ENCODE measurements around the gene MAP2K5.
A peak's percentile ranks its signal among the peaks of the same experiment; 100 is the strongest.

The MAP2K5 gene

DNA sequence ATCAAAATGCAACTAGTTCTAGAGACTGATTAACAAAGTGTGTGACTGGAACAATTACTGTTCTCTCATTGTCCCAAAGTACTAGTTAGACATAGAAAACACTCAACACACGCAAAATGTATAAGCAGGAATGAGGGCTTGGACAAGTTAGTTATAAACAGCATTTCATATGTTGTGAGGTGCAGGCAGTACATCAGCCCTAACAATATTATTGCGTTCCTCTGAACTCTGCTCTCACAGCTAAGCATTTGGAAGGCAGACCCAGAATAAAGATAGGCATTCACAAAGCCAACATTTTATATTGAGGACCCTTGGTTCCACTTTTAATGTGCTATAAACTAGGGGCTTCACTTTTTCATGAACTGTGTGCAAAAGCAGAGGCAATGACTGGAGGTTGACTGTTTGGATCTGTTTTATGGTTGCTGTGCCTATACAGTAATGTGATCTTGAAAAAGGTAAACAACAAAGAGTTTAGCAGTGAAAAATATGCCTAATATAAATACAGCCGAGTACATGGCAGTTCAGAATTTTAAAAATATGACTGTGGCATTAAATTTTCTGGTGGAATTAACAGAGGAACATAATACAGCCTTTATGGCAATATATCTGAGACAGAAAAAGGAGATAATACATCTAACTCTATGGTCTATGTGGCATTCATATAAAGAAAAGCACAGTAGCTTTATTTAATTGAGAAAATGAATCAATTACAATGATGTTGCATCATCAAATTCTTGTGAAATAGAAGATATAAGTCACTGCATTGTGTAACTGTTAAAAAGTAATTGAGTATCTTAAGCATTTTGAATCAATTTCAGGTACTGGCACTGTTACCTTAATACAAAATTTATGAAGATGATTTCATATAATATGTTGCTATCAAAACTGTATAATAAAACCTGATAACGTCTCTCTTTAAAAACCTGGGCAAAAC lies 202.8 kb downstream of the MAP2K5 start:
- POLR2A ChIA-PET, result no interaction called here
- CTCF ChIA-PET, result interaction anchor here (0.5 to 0.8 kb wide), 3 partner anchors 24 to 139 kb away, joined by 3 read pairs; no protein-coding TSS in a partner anchor
- peaks cover 30% of the 10 kb centered on the region for H3K4me1 ChIP-seq (ENCODE audit: control insufficient read depth, insufficient read depth, low read length)
- no peak overlapping the region for H3K27ac ChIP-seq (ENCODE audit: extremely low read depth, low read depth, low read length)
- TF ChIP-seq ZNF350 (tag by site-specific recombination; IDR thresholded peaks at IDR 0.05), result no peak
- TF ChIP-seq, protein P1, sequence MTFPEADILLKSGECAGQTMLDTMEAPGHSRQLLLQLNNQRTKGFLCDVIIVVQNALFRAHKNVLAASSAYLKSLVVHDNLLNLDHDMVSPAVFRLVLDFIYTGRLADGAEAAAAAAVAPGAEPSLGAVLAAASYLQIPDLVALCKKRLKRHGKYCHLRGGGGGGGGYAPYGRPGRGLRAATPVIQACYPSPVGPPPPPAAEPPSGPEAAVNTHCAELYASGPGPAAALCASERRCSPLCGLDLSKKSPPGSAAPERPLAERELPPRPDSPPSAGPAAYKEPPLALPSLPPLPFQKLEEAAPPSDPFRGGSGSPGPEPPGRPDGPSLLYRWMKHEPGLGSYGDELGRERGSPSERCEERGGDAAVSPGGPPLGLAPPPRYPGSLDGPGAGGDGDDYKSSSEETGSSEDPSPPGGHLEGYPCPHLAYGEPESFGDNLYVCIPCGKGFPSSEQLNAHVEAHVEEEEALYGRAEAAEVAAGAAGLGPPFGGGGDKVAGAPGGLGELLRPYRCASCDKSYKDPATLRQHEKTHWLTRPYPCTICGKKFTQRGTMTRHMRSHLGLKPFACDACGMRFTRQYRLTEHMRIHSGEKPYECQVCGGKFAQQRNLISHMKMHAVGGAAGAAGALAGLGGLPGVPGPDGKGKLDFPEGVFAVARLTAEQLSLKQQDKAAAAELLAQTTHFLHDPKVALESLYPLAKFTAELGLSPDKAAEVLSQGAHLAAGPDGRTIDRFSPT (tag by site-specific recombination; IDR thresholded peaks at IDR 0.05), result no peak
- TF ChIP-seq KLF8 (tag by site-specific recombination; IDR thresholded peaks at IDR 0.05), result no peak
- TF ChIP-seq ZNF335 (tag by site-specific recombination; conservative IDR thresholded peaks at IDR 0.05), result peak; percentile 91
- 0 out of 2 replicates have a peak, but pooled peaks have one; percentile 14 for TF ChIP-seq SCRT2 (tag by site-specific recombination; IDR thresholded peaks at IDR 0.05)
- TF ChIP-seq ZNF202 (tag by site-specific recombination; IDR thresholded peaks at IDR 0.05; ENCODE audit: borderline replicate concordance), result no peak
- TF ChIP-seq ZBTB8A (tag by site-specific recombination; IDR thresholded peaks at IDR 0.05), result no peak
- TF ChIP-seq, protein P2, sequence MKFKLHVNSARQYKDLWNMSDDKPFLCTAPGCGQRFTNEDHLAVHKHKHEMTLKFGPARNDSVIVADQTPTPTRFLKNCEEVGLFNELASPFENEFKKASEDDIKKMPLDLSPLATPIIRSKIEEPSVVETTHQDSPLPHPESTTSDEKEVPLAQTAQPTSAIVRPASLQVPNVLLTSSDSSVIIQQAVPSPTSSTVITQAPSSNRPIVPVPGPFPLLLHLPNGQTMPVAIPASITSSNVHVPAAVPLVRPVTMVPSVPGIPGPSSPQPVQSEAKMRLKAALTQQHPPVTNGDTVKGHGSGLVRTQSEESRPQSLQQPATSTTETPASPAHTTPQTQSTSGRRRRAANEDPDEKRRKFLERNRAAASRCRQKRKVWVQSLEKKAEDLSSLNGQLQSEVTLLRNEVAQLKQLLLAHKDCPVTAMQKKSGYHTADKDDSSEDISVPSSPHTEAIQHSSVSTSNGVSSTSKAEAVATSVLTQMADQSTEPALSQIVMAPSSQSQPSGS (tag by site-specific recombination; IDR thresholded peaks at IDR 0.05; ENCODE audit: low read depth), result peak; percentile 45; the same call in 1 of the 2 replicates
- TF ChIP-seq ZNF560 (tag by site-specific recombination; IDR thresholded peaks at IDR 0.05; ENCODE audit: borderline replicate concordance), result no peak
- TF ChIP-seq ZNF324 (tag by site-specific recombination; IDR thresholded peaks at IDR 0.05), result peak; percentile 39; the same call in 1 of the 2 replicates
- TF ChIP-seq SCRT1 (tag by site-specific recombination; IDR thresholded peaks at IDR 0.05; ENCODE audit: borderline replicate concordance), result no peak
- no peak for TF ChIP-seq ZNF223 (tag by site-specific recombination; IDR thresholded peaks at IDR 0.05)
- TF ChIP-seq, protein P3, sequence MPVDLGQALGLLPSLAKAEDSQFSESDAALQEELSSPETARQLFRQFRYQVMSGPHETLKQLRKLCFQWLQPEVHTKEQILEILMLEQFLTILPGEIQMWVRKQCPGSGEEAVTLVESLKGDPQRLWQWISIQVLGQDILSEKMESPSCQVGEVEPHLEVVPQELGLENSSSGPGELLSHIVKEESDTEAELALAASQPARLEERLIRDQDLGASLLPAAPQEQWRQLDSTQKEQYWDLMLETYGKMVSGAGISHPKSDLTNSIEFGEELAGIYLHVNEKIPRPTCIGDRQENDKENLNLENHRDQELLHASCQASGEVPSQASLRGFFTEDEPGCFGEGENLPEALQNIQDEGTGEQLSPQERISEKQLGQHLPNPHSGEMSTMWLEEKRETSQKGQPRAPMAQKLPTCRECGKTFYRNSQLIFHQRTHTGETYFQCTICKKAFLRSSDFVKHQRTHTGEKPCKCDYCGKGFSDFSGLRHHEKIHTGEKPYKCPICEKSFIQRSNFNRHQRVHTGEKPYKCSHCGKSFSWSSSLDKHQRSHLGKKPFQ (tag by site-specific recombination; IDR thresholded peaks at IDR 0.05), result no peak
- no peak for TF ChIP-seq GLI2 (tag by site-specific recombination; IDR thresholded peaks at IDR 0.05; ENCODE audit: borderline replicate concordance, low read depth)
- TF ChIP-seq ZNF792 (tag by site-specific recombination; IDR thresholded peaks at IDR 0.05), result no peak
- TF ChIP-seq KLF16 (tag by site-specific recombination; IDR thresholded peaks at IDR 0.05), result 0 out of 2 replicates have a peak, but pooled peaks have one; percentile 33
- no peak for TF ChIP-seq SALL2 (tag by site-specific recombination; IDR thresholded peaks at IDR 0.05; ENCODE audit: borderline replicate concordance)
- TF ChIP-seq ZEB2 (tag by site-specific recombination; IDR thresholded peaks at IDR 0.05), result peak; percentile 38
- TF ChIP-seq, protein P4, sequence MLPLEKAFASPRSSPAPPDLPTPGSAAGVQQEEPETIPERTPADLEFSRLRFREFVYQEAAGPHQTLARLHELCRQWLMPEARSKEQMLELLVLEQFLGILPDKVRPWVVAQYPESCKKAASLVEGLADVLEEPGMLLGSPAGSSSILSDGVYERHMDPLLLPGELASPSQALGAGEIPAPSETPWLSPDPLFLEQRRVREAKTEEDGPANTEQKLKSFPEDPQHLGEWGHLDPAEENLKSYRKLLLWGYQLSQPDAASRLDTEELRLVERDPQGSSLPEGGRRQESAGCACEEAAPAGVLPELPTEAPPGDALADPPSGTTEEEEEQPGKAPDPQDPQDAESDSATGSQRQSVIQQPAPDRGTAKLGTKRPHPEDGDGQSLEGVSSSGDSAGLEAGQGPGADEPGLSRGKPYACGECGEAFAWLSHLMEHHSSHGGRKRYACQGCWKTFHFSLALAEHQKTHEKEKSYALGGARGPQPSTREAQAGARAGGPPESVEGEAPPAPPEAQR (tag by site-specific recombination; IDR thresholded peaks at IDR 0.05), result no peak
- TF ChIP-seq OSR2 (tag by site-specific recombination; IDR thresholded peaks at IDR 0.05), result peak; percentile 13; the same call in 1 of the 2 replicates
- TF ChIP-seq, protein P5, sequence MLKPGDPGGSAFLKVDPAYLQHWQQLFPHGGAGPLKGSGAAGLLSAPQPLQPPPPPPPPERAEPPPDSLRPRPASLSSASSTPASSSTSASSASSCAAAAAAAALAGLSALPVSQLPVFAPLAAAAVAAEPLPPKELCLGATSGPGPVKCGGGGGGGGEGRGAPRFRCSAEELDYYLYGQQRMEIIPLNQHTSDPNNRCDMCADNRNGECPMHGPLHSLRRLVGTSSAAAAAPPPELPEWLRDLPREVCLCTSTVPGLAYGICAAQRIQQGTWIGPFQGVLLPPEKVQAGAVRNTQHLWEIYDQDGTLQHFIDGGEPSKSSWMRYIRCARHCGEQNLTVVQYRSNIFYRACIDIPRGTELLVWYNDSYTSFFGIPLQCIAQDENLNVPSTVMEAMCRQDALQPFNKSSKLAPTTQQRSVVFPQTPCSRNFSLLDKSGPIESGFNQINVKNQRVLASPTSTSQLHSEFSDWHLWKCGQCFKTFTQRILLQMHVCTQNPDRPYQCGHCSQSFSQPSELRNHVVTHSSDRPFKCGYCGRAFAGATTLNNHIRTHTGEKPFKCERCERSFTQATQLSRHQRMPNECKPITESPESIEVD (tag by site-specific recombination; IDR thresholded peaks at IDR 0.05), result peak; percentile 68; the same call in 1 of the 2 replicates
- no peak for TF ChIP-seq ZNF302 (tag by site-specific recombination; IDR thresholded peaks at IDR 0.05; ENCODE audit: low read depth)
- TF ChIP-seq ZNF670 (tag by site-specific recombination; IDR thresholded peaks at IDR 0.05; ENCODE audit: low read depth), result no peak
- no peak overlapping the region for H3K4me3 ChIP-seq (ENCODE audit: low read depth, low read length)
- no peaks in the 10 kb centered on the region for H3K9me3 ChIP-seq (ENCODE audit: control insufficient read depth, insufficient read depth, low read depth, low read length)
- H3K36me3 ChIP-seq (ENCODE audit: control insufficient read depth in 2 of 2, insufficient read depth in 1 of 2, low read length in 2 of 2), result no peaks in the 10 kb centered on the region; a peak in 1 of 3 replicates
